Cortex of kidney (tissue), 1 donor: ENCODE results near the gene MORN5.

Experiments
- DNase-seq: peaks from one replicate; lab custom pipeline; 2025; lab: John Stamatoyannopoulos, UW

The MORN5 gene

GRCh38 chr9:122234022-122234748, 74.5 kb downstream of the MORN5 start:
- DNase-seq = no peak

- DNase-seq = no peak
These were observed 77.0 kb downstream of the MORN5 start for GRCh38 chr9:122236681-122237080.

GRCh38 chr9:122239722-122240121, 80.0 kb downstream of the MORN5 start:
- no peak for DNase-seq

GRCh38 chr9:122244349-122244748, 84.6 kb downstream of the MORN5 start:
- no peak for DNase-seq

- no peak for DNase-seq
These were observed 87.0 kb downstream of the MORN5 start for GRCh38 chr9:122246666-122247065.

GRCh38 chr9:122248448-122248865, 88.7 kb downstream of the MORN5 start:
- no peak for DNase-seq
